BE2C (cell line): Measurements from ENCODE around the gene EXOC2.

Experiments
- DNase-seq: peaks from one replicate; pipeline ENCODE4 v3.0.0-alpha.2; 2020
- H3K27me3 ChIP-seq: fragments of 250-450 bp; sonication (Bioruptor Pico); 2 replicates; pipeline ENCODE4 v1.5.1; 2020; ENCODE audit warnings: mild to moderate bottlenecking
- H3K36me3 ChIP-seq: fragments of 250-450 bp; sonication (Bioruptor Pico); 2 replicates; pipeline ENCODE4 v1.5.1; 2020; ENCODE audit warnings: mild to moderate bottlenecking
- H3K4me1 ChIP-seq: fragments of 250-450 bp; sonication (Bioruptor Pico); 2 replicates; pipeline ENCODE4 v1.5.1; 2020
- H3K4me3 ChIP-seq: 2 replicates; pipeline ENCODE4 v1.5.1; 2011; ENCODE audit warnings: low read depth, low read length
- H3K9me3 ChIP-seq: fragments of 250-450 bp; sonication (Bioruptor Pico); 2 replicates; pipeline ENCODE4 v1.5.1; 2020
- CTCF ChIP-seq: IDR thresholded peaks from 2 replicates; pipeline ENCODE4 v1.5.1; 2012; ENCODE audit warnings: mild to moderate bottlenecking, low read depth, low read length

Gene EXOC2

GRCh38 chr6:621931-622330 lies 71.0 kb downstream of the EXOC2 start:
- Histone ChIP-seq H3K4me3 (no peak overlapping the region), H3K27me3 (no peaks in the 10 kb centered on the region), H3K36me3 (no peaks in the 10 kb centered on the region), H3K9me3 (no peaks in the 10 kb centered on the region), H3K4me1 (no peaks in the 10 kb centered on the region)
- DNase-seq, result no peak
- no peak for TF ChIP-seq CTCF

GRCh38 chr6:620950-621349 lies 72.0 kb downstream of the EXOC2 start:
- H3K4me1 ChIP-seq, result no peaks in the 10 kb centered on the region
- H3K4me3 ChIP-seq, result no peak overlapping the region
- no peak for TF ChIP-seq CTCF
- DNase-seq, result no peak
- no peaks in the 10 kb centered on the region for H3K9me3 ChIP-seq
- no peaks in the 10 kb centered on the region for H3K36me3 ChIP-seq
- no peaks in the 10 kb centered on the region for H3K27me3 ChIP-seq

DNA sequence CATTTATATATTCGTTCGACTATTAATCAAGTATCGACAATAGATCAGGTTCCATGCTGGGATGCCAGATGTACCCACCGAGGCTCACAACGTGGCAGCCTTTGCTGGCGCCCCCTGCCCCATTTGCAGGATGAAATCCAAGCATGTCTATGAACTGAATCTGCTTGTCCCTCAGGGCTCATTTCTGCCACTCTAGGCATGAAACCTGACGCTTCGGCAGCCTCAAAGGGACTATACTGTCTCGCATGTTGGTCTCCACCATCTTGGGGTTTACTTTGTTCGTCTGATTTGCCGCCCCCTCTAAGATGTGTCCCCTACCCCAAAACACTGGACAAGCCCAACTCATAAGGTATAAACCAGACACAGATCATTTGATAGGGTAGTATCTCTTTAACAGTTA lies 72.8 kb downstream of the EXOC2 start:
- no peaks in the 10 kb centered on the region for H3K36me3 ChIP-seq
- no peak for TF ChIP-seq CTCF
- no peak overlapping the region for H3K4me3 ChIP-seq
- H3K27me3 ChIP-seq, result no peaks in the 10 kb centered on the region
- no peaks in the 10 kb centered on the region for H3K4me1 ChIP-seq
- H3K9me3 ChIP-seq, result no peaks in the 10 kb centered on the region
- no peak for DNase-seq

GRCh38 chr6:617456-618100 lies 75.4 kb downstream of the EXOC2 start:
- TF ChIP-seq CTCF, result peak; percentile 34; the same call in 1 of the 2 replicates
- H3K9me3 ChIP-seq, result no peaks in the 10 kb centered on the region
- no peak for DNase-seq
- no peaks in the 10 kb centered on the region for H3K36me3 ChIP-seq
- H3K4me1 ChIP-seq, result no peaks in the 10 kb centered on the region
- no peaks in the 10 kb centered on the region for H3K27me3 ChIP-seq
- no peak overlapping the region for H3K4me3 ChIP-seq

DNA sequence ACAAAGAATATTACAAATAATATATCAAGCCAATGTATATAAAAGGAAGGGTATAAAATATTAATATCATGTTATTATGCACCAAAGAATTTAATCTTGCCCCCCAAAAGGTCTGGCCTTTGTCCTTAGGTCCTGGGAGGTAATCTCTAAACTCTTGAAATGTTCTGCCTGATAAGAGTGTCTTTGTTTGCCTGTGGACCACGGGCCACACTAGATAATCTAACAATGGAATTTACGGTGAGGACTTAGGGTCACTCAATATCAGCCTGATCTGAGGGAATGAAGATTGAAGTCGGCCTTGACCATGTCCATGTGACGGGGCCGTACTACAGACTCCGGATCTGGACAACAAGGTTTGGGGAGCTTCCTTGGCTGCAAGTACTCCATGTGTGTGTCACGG lies 79.0 kb downstream of the EXOC2 start:
- Histone ChIP-seq H3K27me3 (no peaks in the 10 kb centered on the region), H3K4me1 (no peaks in the 10 kb centered on the region), H3K4me3 (no peak overlapping the region), H3K36me3 (no peaks in the 10 kb centered on the region), H3K9me3 (no peaks in the 10 kb centered on the region)
- no peak for DNase-seq
- TF ChIP-seq CTCF, result no peak

DNA sequence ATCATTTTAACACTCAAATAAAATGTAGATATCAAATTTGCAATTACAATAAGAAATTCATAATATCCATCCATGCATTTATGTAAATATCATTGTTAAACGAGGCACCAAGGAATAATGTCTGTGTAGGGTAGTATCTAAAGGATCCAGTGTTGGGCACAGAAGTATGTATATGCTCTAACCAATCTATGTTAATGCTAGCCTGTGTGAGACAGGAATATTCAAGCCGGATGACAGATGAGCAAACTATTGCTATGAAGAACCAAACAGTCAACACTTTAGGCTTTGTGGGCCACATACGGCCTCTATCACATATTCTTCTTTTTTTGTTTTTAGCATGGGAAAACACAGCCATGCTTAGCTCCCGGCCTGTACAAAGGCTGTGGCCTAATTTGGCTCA lies 81.0 kb downstream of the EXOC2 start:
- Histone ChIP-seq H3K4me1 (no peaks in the 10 kb centered on the region), H3K9me3 (no peaks in the 10 kb centered on the region), H3K27me3 (no peaks in the 10 kb centered on the region), H3K4me3 (no peak overlapping the region), H3K36me3 (no peaks in the 10 kb centered on the region)
- TF ChIP-seq CTCF, result no peak
- no peak for DNase-seq
